Common myeloid progenitor, CD34-positive (primary cell): ENCODE data around the gene PCDHGA4.
"Not testable (repeated sequence)": the region's sequence is repeated elsewhere in the genome, so short reads cannot be mapped to it uniquely, and the experiment has no call there.

Experiments used
- CTCF ChIA-PET: fragments of 350-600 bp; sonication (Branson Sonifier 250); formaldehyde crosslinking; loops from one replicate; lab custom pipeline; 2021; ENCODE audit warnings: antibody characterized with exemption; lab: Charles Lee
- POLR2A ChIA-PET: fragments of 350-600 bp; sonication (Branson Sonifier 250); formaldehyde crosslinking; loops from one replicate; lab custom pipeline; 2021; ENCODE audit warnings: antibody characterized with exemption; lab: Charles Lee
- DNase-seq, 3 donors: peaks; one replicate each; pipeline versions ENCODE4 v3.0.0 to v3.0.0-alpha.2; 2013
- H3K27ac ChIP-seq, 2 experiments: 1 replicate in 1 of 2; 2 replicates in 1 of 2; pipeline ENCODE4 v1.7.0; 2013; ENCODE audit warnings: inconsistent platforms in 2 of 2, low read length in 2 of 2, mild to moderate bottlenecking in 2 of 2, low read depth in 1 of 2, moderate library complexity in 1 of 2; ENCODE audit not compliant: severe bottlenecking in 2 of 2, insufficient read depth in 1 of 2, poor library complexity in 1 of 2
- H3K27me3 ChIP-seq, 5 experiments: replicated peaks in 2 of 5; 1 replicate in 3 of 5; 2 replicates in 2 of 5; pipeline versions ENCODE4 v1.6.1 to v1.7.0; 2013; ENCODE audit warnings: low read length in 4 of 5, mild to moderate bottlenecking in 2 of 5, moderate library complexity in 2 of 5, inconsistent platforms in 1 of 5; ENCODE audit not compliant: insufficient read depth in 5 of 5, control insufficient read depth in 4 of 5
- H3K36me3 ChIP-seq, 4 experiments: 1 replicate in 2 of 4; 2 replicates in 2 of 4; pipeline versions ENCODE4 v1.6.1 to v1.7.0; 2013; ENCODE audit warnings: low read length in 3 of 4, control low read depth in 1 of 4, mild to moderate bottlenecking in 1 of 4; ENCODE audit not compliant: control insufficient read depth in 4 of 4, insufficient read depth in 4 of 4
- H3K4me1 ChIP-seq, 4 experiments: 1 replicate in 3 of 4; 2 replicates in 1 of 4; pipeline versions ENCODE4 v1.6.1 to v1.7.1; 2013; ENCODE audit warnings: low read length in 3 of 4, mild to moderate bottlenecking in 3 of 4, control low read depth in 1 of 4, inconsistent platforms in 1 of 4, moderate library complexity in 1 of 4; ENCODE audit not compliant: control insufficient read depth in 4 of 4, insufficient read depth in 4 of 4; ENCODE audit errors: control extremely low read depth in 1 of 4
- H3K4me3 ChIP-seq, 7 experiments: 1 replicate in 4 of 7; 2 replicates in 3 of 7; pipeline versions ENCODE4 v1.5.1 to v1.7.0; 2013; ENCODE audit warnings: mild to moderate bottlenecking in 7 of 7, low read length in 6 of 7, moderate library complexity in 6 of 7, inconsistent platforms in 2 of 7, low read depth in 2 of 7, control low read depth in 1 of 7; ENCODE audit not compliant: insufficient read depth in 4 of 7, control insufficient read depth in 1 of 7; ENCODE audit errors: extremely low read depth in 1 of 7
- H3K9me3 ChIP-seq, 5 experiments: 1 replicate in 4 of 5; 2 replicates in 1 of 5; pipeline versions ENCODE4 v1.6.1 to v1.7.1; 2013; ENCODE audit warnings: low read length in 4 of 5, mild to moderate bottlenecking in 2 of 5, inconsistent platforms in 1 of 5, low read depth in 1 of 5, moderate library complexity in 1 of 5; ENCODE audit not compliant: control insufficient read depth in 4 of 5, insufficient read depth in 2 of 5; ENCODE audit errors: control extremely low read depth in 1 of 5
- WGBS: methylation state at CpG from one replicate; pipeline ENCODE4 v1.1.5; 2013; ENCODE audit not compliant: insufficient coverage; 5-methylcytosine and 5-hydroxymethylcytosine counted together

The PCDHGA4 gene

GRCh38 chr5:141389153-141390042 lies 34.6 kb downstream of the PCDHGA4 start:
- peaks cover 0 to 8% (median 0%) of the 10 kb centered on the region in 4 experiments for H3K36me3 ChIP-seq
- peaks cover 13 to 80% (median 42%) of the 10 kb centered on the region in 5 experiments for H3K27me3 ChIP-seq
- no peak for DNase-seq
- H3K4me1 ChIP-seq = no peaks in the 10 kb centered on the region
- no peak overlapping the region for H3K27ac ChIP-seq
- H3K9me3 ChIP-seq = peaks cover 0 to 77% (median 52%) of the 10 kb centered on the region in 5 experiments
- H3K4me3 ChIP-seq = no peak overlapping the region
- ChIA-PET POLR2A (no interaction called here), CTCF (interaction anchor here (1.0 to 1.7 kb wide), 4 partner anchors 7 to 135 kb away, joined by 3 to 4 read pairs (median 4); no protein-coding TSS in a partner anchor)
- WGBS = 34% methylated on average over 77 of the region's 77 CpGs

GRCh38 chr5:141392429-141393198 lies 37.8 kb downstream of the PCDHGA4 start, which contains the start of gene PCDHGA8:
Gene PCDHGA8, plus strand, starts transcription at chr5:141392633. Its CDS starts 181 bp downstream, at chr5:141392814.
- peaks cover 13 to 76% (median 37%) of the 10 kb centered on the region in 5 experiments for H3K27me3 ChIP-seq
- ChIA-PET POLR2A (no interaction called here), CTCF (interaction anchor here (1.3 to 2.5 kb wide), 2 partner anchors 29 to 165 kb away, joined by 4 to 9 read pairs; partner anchors contain the start of gene PCDHGA11)
- peak within 1 kb of the TSS in 1 of 7 experiments; percentile 28 for H3K4me3 ChIP-seq
- H3K27ac ChIP-seq = no peak within 1 kb of the TSS
- peaks cover 3 to 72% (median 55%) of the 10 kb centered on the region in 5 experiments for H3K9me3 ChIP-seq
- H3K36me3 ChIP-seq = peaks cover 0 to 8% (median 0%) of the 10 kb centered on the region in 4 experiments
- H3K4me1 ChIP-seq = no peaks in the 10 kb centered on the region
- peak in 2 of 3 donors; percentile 49 to 52 for DNase-seq
- WGBS = 33% methylated on average over 35 of the region's 38 CpGs

GRCh38 chr5:141393267-141393666 lies 38.4 kb downstream of the PCDHGA4 start:
- Histone ChIP-seq H3K4me1 (no peaks in the 10 kb centered on the region), H3K4me3 (peak overlapping the region in 1 of 7 experiments; percentile 28), H3K36me3 (peaks cover 0 to 8% (median 0%) of the 10 kb centered on the region in 4 experiments), H3K27me3 (peaks cover 13 to 73% (median 35%) of the 10 kb centered on the region in 5 experiments), H3K27ac (no peak overlapping the region), H3K9me3 (peaks cover 3 to 73% (median 52%) of the 10 kb centered on the region in 5 experiments)
- ChIA-PET CTCF (interaction anchor here (1.3 kb wide), 1 partner anchor 165 kb away, joined by 4 read pairs; no protein-coding TSS in a partner anchor), POLR2A (no interaction called here)
- DNase-seq = no peak
- WGBS = 30% methylated on average over 17 of the region's 21 CpGs

GRCh38 chr5:141394401-141395187 lies 39.8 kb downstream of the PCDHGA4 start:
- H3K36me3 ChIP-seq, POLR2A ChIA-PET, H3K27ac ChIP-seq, H3K4me3 ChIP-seq, H3K4me1 ChIP-seq, DNase-seq: not testable (repeated sequence)
- CTCF ChIA-PET = interaction anchor here (1.1 to 4.1 kb wide), 3 partner anchors 19 to 118 kb away, joined by 3 to 17 read pairs (median 9); partner anchors contain the start of genes PCDHGA10 and TAF7
- peaks cover 3 to 72% (median 52%) of the 10 kb centered on the region in 5 experiments for H3K9me3 ChIP-seq
- 32% methylated on average over 26 of the region's 53 CpGs for WGBS
- H3K27me3 ChIP-seq = peaks cover 12 to 73% (median 33%) of the 10 kb centered on the region in 5 experiments

- H3K36me3 ChIP-seq, H3K4me1 ChIP-seq, POLR2A ChIA-PET, H3K27ac ChIP-seq: not testable (repeated sequence)
- DNase-seq = peak; percentile 43 to 81 (median 79)
- WGBS = 4% methylated on average over 9 of the region's 43 CpGs
- H3K4me3 ChIP-seq = peak within 1 kb of the TSS in 5 of 7 experiments; percentile 29 to 71 (median 48)
- peaks cover 8 to 69% (median 52%) of the 10 kb centered on the region in 5 experiments for H3K9me3 ChIP-seq
- peaks cover 22 to 70% (median 31%) of the 10 kb centered on the region in 5 experiments for H3K27me3 ChIP-seq
- CTCF ChIA-PET = interaction anchor here (0.6 to 4.1 kb wide), 14 partner anchors 9 to 166 kb away, joined by 3 to 20 read pairs (median 4); partner anchors contain the start of genes PCDHGA10, PCDHGA11, PCDHGB3 and PCDHGB6
These were observed 43.1 kb downstream of the PCDHGA4 start, which contains the start of gene PCDHGB5 for GRCh38 chr5:141397756-141398551. Gene PCDHGB5, plus strand, starts transcription at chr5:141397947. Its CDS starts 181 bp downstream, at chr5:141398128.
